D341Med (cell line): ENCODE data around the gene UNC13D.
"Not testable (repeated sequence)": the region's sequence is repeated elsewhere in the genome, so short reads cannot be mapped to it uniquely, and the experiment has no call there.

ENCODE experiments used
- DNase-seq: peaks from one replicate; pipeline ENCODE4 v3.0.0; 2012; ENCODE audit warnings: low spot score

UNC13D gene

DNA sequence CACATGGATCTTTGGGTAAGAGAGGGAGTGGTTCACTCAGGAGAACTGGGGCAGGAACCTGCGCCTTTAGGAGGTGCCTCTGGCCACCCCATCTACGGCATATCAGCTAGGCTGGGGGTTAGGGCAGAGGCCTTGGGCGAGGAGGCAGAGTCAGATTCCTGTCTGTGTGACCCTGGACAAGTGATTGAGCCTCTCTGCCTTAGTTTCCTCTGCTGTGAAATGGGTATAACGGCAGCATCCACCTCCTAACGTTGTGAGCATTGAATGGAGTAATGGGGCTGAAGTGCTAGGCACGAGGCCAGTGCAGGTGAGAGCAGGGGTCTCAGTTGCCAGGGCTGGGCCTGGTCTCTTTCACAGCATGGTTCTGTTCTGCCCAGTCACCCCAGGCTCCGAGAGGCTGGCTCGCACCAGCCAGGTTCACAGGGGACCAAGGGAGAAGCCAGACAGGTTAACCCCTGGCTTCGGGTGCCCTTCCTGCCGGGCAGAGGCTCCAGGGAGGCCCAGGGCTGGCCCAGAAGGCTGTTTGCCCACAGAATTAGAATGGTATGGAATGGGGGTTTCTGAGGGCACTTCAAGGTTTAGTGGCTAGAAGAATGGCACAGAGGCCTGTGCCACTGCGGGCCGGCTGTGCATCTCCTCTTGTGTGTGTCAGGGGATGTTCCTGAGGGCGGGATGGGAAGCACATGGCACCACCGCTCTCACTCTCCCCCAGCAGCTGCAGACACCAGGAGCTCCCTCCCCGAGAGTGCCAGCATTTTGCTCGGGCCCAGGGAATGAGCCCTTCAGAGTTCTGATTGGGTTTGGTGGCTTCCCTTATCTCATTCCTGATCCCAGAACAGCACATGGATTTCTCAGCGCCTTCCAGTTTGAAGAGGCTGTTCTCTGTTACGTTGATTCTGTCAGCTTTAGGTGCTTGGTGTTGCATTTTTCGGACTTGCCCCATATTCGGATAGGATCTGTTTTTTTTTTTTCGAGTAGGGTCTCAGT, 23.8 kb downstream of the UNC13D start:
- DNase-seq: no peak

- no peak for DNase-seq
These were observed 24.5 kb downstream of the UNC13D start for GRCh38 chr17:75819678-75820077.

DNA sequence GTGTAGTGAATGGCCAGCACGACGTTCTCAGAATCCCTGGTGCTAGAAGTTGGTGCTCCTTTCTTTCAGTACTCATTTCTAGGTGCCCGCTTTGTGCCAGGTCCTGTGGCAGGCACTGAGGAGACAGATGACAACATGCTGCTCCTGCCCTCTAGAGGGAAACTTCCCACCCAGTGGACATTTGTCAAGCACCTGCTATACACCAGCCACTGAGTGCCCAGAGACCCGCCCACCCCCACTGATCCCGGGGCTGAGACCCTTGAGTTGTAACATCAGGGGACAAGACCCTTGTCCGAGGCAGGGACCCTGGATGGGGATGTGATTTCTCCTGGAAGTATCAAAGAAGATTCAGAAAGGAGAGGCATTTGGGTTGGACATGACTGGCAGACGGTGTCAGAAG, 25.1 kb downstream of the UNC13D start:
- no peak for DNase-seq

DNA sequence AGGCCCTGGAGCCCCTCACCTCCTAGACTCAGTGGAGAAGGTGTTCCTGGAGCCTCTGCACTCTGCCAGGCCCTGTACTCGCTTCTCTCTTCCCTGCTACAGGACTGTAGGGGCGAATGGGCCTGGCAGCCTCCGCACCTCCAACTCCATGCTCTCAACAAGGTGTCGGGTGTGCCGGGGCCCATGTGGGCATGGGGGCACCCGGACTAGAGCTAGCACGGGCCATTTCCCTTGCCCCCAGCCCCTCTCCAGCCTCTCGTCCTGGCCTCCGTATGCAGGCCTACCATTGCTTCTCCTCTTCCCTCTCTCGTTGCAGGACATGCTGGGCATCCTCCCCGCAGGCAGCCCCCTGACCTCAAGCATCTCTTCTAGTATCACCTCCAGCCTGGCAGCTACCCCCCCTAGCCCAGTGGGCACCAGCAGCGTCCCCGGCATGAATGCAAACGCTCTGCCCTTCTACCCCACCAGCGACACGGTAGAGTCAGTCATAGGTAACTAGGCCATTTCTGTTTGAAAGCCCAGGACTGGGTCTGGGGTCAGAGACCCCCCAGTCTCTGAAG, 25.8 kb downstream of the UNC13D start:
- DNase-seq: no peak

DNA sequence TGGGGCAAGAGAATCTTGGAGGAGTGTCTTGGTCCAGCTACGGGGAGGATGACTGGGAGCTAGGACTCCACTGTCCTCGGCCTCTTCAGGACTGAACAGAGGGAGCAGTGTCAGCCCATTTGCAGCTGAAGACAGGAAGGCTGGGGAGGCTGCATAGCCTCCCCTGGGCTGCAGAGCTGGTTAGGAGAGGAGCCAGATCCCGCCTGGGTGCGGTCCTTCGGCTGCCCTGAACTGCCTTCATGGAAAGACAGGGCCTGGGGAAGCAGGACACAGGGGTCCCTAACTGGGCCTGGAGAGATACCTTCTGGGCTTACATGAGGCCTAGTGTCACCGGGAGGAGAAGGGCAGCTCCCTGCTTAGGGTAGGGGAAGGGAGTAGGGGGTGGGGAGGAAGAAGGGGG, 26.6 kb downstream of the UNC13D start:
- no peak for DNase-seq

DNA sequence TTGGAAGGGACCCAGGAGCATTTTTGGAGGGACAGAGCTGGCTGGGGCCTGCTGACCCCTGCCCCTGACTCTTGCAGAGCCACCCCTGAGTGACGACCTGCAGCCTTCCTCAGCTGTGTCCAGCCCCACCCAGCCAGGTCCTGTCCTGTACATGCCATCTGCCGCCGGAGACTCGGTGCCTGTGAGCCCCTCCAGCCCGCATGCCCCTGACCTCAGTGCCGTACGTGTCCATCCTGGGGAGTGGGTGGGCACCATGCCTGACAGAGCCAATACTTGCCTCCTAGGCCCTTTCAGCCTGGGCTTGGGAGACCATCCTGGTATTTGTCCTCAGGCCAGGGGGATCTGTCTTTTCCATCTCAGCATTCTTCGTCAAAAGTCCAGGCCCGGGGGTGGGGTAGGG, 27.5 kb downstream of the UNC13D start:
- DNase-seq: peak; percentile 35

DNA sequence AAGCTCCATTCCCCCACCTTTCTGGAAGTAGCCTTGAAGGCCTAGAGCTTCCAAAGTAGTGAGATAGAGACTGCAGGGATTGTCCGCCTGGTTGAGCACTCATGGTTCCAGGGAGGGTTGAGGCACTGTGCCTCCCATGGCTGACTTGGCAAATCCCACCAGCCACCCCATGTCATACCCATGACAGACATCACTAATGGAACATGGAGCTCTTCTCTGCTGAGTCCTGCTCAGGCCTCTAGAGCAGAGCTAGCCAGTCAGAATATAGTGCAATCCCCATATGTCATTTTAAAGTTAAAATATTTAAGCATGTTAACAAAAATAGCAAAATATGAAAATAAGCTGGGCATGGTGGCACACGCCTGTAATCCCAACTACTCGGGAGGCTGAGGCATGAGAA, 28.8 kb downstream of the UNC13D start:
- no peak for DNase-seq

DNA sequence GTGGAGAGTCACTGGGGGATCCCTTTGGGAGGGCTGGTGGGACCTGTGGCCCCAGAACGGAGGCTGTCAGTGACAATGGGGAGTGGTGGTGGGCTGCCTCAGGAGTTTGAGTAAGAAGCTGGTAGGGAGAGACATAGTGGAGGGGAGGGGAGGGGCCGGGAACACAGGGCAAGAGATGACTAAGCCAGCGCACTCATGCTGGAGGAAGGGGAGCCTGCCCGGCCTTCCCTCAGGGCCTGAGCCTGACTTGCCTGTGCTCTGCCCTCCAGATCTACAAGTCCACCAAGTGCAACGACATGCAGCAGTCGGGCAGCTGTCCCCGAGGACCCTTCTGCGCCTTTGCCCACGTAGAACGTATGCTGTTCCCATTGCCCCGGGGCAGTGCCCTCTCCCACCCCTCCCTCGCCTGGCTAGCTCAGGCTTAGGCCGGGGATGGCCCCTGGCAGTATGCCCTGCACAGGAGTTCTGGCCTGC, 29.3 kb downstream of the UNC13D start:
- peak; percentile 37 for DNase-seq

GRCh38 chr17:75814021-75814395, 30.2 kb downstream of the UNC13D start:
- no peak for DNase-seq

- peak; percentile 32 for DNase-seq
These were observed 30.9 kb downstream of the UNC13D start for GRCh38 chr17:75813081-75814020.

DNA sequence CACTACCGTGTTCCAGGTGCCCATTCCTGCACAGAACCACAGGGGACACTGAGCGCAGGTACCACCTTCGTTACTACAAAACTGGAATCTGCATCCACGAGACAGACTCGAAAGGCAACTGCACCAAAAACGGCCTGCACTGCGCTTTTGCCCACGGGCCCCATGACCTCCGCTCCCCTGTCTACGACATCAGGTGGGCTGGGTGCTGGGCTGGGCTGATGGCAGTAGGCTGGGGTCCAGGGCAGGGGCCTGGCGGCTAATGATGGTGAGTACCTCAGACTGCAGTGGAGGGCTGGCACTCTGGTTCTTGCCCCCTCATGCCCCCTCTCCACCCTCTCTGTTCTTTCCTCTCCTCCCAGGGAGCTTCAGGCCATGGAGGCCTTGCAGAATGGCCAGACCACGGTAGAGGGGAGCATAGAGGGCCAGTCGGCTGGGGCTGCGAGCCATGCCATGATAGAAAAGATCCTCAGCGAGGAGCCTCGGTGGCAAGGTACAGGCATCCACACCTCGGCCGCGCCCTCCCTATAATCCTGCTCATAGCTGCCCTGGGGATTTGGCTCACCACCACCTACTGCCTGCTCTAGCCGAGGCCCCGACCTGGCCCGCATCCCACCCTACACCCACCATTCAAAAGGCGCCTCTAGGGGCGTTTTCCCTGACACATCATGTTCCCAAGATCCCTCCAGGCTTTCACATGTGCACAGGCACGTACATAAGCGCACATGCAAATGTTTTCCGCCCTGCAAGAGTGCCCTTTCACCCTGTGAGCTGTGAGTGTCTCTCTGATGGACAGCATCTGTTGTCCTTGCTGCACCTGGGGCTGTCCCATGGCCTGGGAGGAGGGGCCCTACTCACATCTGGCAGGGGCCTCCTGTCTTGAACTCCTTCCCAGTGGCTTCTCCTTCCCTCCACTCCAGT, 31.8 kb downstream of the UNC13D start:
- no peak for DNase-seq

DNA sequence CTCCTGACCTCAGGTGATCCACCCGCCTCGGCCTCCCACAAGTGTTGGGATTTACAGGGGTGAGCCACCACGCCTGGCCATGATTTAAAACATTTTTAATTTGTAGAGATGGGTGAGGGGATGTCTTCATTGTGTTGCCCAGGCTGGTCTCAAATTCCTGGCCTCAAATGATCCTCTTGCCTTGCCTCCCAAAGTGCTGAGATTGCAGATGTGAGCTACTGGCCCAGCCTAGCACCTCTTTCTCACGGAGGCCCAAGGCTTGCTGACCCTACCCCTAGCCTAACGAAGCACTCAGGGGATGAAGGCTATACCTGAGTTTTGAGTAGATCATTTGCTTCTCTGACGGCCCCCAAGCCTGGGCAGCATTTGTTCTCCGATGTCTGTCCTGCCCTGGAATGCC, 33.0 kb downstream of the UNC13D start:
- DNase-seq: no peak

DNA sequence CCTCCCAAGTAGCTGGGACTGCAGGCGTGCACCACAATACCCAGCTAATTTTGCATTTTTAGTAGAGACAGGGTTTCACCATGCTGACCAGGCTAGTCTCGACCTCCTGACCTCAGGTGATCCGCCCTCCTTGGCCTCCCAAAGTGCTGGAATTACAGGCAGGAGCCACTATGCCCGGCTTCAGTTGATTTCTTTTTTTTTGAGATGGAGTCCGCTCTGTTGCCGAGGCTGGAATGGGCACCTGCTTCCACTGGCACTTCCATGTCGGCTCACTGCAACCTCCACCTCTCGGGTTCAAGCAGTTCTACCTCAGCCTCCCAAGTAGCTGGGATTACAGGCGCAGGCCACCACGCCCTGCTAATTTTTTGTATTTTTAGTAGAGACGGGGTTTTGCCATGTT, 33.4 kb downstream of the UNC13D start:
- DNase-seq: not testable (repeated sequence)

- DNase-seq: no peak
These were observed 34.0 kb downstream of the UNC13D start for GRCh38 chr17:75810216-75810615.

DNA sequence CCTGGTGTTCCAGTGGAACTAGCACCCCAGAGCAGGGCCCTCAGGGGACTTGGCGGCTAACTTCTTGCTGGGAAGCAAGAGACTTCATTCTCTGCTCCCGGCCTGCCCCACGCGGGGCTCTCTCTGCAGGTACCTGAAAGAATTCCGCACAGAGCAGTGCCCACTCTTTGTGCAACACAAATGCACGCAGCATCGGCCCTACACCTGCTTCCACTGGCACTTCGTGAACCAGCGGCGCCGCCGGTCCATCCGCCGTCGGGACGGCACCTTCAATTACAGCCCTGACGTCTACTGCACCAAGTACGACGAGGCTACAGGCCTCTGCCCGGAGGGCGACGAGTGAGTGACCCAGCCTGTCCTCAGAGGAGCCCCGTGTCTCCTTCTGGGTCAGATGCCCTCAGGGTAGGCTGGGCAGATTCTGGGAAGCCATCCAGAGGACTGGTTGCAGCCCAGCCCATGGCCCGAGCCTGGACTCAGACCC, 34.5 kb downstream of the UNC13D start:
- DNase-seq: peak; percentile 38

- DNase-seq: peak; percentile 89
These were observed 35.1 kb downstream of the UNC13D start for GRCh38 chr17:75808905-75809621.

DNA sequence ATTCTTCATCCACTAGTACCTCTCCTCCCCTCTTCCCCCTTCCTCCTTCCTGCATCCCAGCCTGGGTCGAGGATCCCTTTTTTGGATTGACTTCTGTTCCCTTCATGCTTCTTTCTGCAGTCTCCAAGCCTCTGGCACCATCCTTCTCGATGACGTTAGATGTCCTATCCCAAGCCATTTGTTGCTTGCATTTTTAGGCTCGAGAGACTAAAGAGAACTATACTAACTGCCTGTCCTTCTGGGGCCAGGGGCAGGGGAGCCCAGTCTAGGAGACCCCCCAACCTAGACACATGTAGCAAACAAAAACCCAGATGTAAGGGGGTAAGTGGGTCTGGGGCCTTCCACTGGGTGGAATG, 35.7 kb downstream of the UNC13D start:
- no peak for DNase-seq

- no peak for DNase-seq
These were observed 36.3 kb downstream of the UNC13D start for GRCh38 chr17:75807861-75808260.

DNA sequence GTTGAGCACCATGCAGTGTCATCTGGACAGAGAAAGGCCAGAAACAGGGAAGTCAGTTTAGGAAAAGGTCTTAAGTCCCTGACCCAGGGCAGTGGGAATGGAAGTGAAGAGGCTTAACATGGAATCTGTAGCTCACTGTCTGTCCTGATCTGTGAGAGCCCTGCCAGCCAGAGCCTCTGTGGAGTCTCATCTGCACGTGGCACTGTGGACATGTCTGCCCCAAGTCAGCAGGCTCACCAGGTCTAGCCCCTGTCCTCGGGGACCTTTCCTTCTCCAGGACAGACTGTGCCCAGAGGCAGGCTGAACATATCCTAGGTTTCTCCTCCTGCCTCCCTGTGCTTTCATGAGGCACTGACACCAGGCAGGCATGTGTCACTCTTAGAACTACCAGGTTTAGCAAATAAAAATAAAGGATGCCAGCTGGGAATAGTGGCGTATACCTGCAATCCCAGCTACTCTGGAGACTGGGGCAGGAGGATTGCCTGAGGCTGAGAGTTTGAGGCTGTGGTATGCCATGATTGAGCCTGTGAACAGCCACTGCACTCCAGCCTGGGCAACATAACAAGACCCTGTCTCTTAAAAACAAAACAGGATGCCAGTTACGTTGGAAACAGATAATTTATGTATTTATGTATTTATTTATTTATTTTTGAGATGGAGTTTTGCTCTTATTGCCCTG, 37.2 kb downstream of the UNC13D start:
- DNase-seq: peak; percentile 32

- no peak for DNase-seq
These were observed 40.3 kb downstream of the UNC13D start for GRCh38 chr17:75803883-75804282.
